GM19099 (cell line): ENCODE data around the gene CTDP1.

ENCODE experiments used
- POLR2A ChIP-seq: IDR thresholded peaks from 3 replicates; pipeline ENCODE4 v1.6.1; 2011; ENCODE audit warnings: low read depth; ENCODE audit not compliant: insufficient read length; ENCODE audit errors: extremely low read depth

CTDP1 gene

DNA sequence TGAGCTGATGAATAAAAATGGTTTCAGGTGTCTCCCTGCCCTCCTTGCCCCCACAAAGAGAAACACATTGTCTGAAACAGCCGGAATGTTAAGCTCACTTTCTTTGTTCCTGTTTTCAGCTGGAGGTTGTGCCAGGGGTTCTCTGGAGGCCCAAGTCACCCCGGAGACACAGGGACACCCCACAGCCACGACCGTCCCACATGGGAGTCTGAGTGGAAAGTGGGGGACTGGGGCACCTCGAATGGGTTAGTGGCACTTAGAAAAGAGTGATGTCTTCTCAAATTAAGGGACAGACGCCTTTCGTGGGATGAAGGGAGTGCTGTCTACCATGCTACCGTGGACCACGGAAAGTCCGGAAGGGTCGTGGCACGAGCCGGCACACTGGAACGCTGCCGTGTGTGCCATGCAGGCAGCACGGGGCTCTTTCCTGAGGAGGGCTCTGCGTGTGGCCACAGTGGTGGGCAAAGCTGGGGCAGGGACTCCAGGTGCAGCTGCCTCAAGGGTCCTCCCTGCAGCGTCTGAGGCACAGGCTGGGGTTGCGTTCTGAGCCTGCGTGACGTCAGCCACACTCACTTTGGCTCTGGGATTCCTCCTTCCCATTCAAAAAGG lies 39.4 kb upstream of the CTDP1 start:
- TF ChIP-seq POLR2A, result no peak

GRCh38 chr18:79640875-79641274 lies 38.7 kb upstream of the CTDP1 start:
- no peak for TF ChIP-seq POLR2A

- no peak for TF ChIP-seq POLR2A
These were observed 37.7 kb upstream of the CTDP1 start for GRCh38 chr18:79641722-79642497.

DNA sequence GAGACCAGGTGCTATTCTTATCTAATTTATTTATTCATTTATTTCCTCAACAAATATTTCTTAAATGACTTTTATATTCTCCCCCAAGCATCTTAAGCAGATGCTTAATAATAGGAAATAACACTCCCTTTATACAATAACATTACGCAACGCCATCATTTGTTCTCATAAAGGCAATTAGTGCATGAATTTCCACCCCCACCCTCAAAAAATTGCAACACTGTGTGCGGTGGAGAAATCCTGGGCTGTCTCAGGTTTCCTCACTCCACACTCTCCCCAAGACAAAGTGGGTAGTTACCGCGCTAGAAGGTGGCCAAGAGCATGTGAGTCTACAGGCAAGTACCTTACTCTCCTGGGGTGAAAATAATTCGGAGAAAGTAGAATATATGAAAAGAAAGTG lies 37.0 kb upstream of the CTDP1 start:
- no peak for TF ChIP-seq POLR2A

DNA sequence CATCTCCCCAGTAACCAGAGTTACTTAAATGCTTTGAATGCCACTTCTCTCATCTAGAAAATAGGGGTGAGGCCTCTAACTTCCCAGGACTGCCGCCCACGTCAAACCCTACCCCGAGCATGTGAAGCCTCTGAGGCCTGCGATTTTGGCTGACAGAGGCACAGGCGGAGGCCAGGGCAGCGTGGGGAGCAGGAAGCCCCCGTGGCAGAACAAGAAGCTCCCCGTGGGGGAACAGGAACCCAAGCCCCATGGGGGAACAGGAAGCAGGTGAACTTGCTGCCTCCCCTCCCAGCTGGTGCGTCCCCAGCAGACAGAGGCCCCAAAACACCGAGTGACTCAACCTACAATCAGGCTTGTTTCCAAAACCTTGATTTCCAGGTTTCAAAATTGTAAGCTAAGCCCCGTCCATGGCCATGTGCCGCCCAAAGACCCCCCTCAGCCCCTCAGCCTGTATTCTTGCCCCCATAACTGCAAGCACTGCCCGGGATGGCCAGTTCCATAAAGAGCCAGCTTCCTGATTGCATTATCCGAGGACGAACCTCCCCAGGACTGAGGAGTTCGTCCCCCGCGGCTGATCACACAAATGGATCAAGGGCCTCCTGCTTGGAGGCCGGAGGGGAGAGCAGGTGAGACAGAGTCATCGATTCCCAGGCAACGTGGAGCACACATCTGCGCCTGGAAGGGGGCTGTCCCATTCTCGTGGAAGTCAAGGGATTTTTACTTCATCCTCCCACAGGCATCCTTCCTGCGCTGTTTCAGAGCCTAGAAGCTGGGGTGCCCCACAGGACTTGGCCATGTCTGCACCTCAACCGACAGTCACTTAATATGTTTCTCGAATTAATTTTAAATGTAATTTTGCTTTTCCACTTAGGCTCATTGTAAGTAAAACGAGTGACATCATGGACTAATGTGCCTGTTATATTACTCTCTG lies 36.3 kb upstream of the CTDP1 start:
- TF ChIP-seq POLR2A, result no peak

DNA sequence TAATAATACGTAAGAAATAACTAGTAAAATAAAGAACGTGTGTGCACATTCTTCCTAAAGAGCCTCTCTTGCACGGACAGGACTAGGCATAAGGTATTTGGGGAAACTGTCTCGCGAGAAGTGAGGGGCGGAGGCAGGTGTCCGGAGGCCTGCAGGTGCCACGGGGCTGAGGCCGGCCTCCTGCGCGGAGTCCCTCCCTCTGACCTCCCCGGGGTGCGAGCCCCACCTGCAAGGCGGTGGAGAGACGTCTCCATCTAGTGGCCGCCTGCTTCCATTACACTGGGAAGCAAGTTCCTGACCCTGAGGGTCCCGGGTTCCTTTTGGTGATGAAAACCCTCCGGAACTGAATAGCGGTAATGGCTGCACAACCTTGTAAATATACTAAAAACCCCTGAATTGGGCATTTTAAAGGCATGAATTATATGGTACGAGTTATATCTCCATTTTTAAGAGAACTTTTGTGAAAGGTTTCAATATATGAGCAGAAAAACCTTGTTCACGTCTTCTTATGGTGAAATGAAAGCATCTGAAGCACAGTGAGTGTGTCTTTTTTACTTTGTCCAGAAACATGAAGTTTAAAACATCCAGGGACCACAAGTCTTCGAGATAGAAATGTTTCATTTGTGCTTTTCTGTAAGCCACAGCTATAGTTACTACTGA lies 35.5 kb upstream of the CTDP1 start:
- no peak for TF ChIP-seq POLR2A

GRCh38 chr18:79644666-79645057 lies 34.9 kb upstream of the CTDP1 start:
- TF ChIP-seq POLR2A, result no peak

DNA sequence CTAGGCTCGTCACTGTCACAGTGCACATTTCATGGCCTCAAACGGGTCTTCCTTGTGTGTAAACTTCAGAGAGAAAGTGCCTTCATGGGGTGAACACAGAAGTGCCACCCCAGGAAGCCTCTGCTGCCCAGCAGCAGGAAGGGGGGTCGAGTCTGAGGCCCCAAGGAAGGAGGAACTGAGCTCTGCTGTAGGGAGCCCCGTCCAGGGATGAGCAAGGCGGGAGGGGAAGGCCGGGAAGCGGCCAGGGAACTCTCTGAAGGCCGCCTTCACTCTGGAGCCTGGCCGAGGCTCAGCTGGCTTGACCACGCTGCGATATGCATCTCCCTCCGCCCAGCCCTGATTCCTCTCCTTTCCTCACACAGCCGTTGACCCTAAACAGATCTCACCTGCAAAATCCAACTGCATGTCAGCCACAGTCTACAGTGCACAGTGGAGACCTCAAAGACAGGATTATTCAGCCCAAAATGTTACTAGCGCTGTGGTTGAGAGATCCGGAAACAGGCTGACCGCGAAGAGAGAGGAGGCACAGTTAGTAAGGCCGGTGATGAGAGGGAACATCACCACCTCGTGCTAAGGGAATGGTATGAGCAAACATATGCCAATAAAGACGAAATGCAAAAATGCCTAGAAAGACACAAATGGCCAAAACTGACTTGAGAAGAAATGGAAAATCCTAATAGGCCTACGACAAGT lies 34.2 kb upstream of the CTDP1 start:
- no peak for TF ChIP-seq POLR2A

GRCh38 chr18:79647307-79647706 lies 32.3 kb upstream of the CTDP1 start:
- no peak for TF ChIP-seq POLR2A

DNA sequence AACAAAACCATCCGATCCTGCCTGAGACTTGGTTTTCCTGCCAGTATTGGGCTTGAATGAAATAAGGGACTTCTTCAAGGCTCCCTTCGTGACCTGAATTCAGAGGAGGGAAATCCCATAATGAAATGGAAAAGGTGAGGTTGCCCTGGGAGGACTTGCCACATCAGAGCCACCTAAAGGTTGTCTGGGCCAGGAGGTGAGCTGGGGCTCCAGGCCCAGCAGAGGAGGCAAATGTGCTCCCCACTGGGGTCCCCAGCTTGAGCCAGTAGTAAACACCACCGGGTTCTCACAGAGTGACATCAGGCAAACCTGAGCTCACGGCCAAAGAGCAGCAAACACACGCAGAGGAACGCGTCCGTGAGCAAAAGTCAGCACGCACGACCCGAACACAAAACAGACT lies 28.6 kb upstream of the CTDP1 start:
- no peak for TF ChIP-seq POLR2A

DNA sequence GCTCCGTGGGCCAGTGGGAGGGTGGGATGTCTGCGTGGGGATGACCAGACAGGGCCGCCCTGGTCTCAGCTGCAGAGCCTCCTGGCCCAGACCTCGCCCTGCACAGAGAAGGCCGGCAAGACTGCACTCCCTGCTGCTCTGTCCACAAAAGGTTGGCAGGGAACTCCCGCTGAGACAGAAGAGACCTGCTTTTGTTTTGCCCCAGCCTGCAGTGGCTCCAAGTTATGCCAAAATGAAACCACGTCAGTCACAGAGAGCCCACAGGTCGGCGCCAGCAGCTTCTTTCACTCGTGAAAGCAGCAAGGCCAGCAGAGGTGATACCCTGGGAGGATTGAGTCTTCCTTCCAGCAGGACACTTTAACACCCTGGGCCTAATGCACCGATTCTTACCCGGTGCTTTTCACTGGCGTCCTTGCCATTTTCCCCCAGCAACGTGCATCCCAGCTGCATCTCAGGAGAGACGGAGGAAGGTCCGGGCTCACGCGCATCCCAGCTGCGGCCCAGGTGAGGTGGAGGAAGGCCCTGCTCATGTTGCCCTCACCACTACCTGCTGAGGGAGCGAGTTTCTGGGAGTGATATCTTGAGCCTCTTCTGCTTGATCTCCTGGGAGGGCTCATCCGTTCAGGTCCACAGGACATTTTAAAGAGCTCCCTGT lies 22.1 kb upstream of the CTDP1 start:
- no peak for TF ChIP-seq POLR2A

GRCh38 chr18:79658366-79658765 lies 21.2 kb upstream of the CTDP1 start:
- no peak for TF ChIP-seq POLR2A

GRCh38 chr18:79659733-79660132 lies 19.9 kb upstream of the CTDP1 start:
- no peak for TF ChIP-seq POLR2A

GRCh38 chr18:79662034-79662433 lies 17.6 kb upstream of the CTDP1 start:
- no peak for TF ChIP-seq POLR2A
